BE2C (cell line): ENCODE results near the gene GPC6.

Experiments
- DNase-seq: peaks from one replicate; pipeline ENCODE4 v3.0.0-alpha.2; 2020
- H3K27me3 ChIP-seq: fragments of 250-450 bp; sonication (Bioruptor Pico); 2 replicates; pipeline ENCODE4 v1.5.1; 2020; ENCODE audit warnings: mild to moderate bottlenecking
- H3K36me3 ChIP-seq: fragments of 250-450 bp; sonication (Bioruptor Pico); 2 replicates; pipeline ENCODE4 v1.5.1; 2020; ENCODE audit warnings: mild to moderate bottlenecking
- H3K4me1 ChIP-seq: fragments of 250-450 bp; sonication (Bioruptor Pico); 2 replicates; pipeline ENCODE4 v1.5.1; 2020
- H3K4me3 ChIP-seq: 2 replicates; pipeline ENCODE4 v1.5.1; 2011; ENCODE audit warnings: low read depth, low read length
- H3K9me3 ChIP-seq: fragments of 250-450 bp; sonication (Bioruptor Pico); 2 replicates; pipeline ENCODE4 v1.5.1; 2020
- TF ChIP-seq, protein P1 (sequence below): IDR thresholded peaks from 2 replicates; pipeline ENCODE4 v1.5.1; 2012; ENCODE audit warnings: mild to moderate bottlenecking, low read depth, low read length

Gene GPC6

DNA sequence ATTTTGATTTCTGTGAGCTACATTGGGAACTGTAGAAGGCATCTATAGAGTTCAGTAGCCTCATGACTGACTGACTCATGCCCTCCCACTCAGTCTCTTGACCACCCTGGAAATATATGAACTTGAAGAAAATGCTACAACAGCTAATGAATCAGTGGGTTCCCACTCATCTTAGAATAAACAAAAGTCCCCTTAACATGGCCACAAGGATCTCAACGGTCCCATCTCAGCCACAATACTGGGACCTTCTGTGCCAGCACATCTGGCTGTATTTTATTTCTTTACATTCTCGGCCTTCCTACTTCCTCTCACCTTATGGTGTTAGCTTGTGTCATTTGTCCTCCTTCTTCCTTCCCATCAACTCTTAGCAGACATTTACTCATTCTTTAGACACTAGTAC is 633.1 kb downstream of the GPC6 start:
- Histone ChIP-seq H3K4me3 (no peak overlapping the region), H3K36me3 (no peaks in the 10 kb centered on the region), H3K27me3 (no peaks in the 10 kb centered on the region), H3K4me1 (peaks cover 12% of the 10 kb centered on the region), H3K9me3 (no peaks in the 10 kb centered on the region)
- TF ChIP-seq, protein P1, sequence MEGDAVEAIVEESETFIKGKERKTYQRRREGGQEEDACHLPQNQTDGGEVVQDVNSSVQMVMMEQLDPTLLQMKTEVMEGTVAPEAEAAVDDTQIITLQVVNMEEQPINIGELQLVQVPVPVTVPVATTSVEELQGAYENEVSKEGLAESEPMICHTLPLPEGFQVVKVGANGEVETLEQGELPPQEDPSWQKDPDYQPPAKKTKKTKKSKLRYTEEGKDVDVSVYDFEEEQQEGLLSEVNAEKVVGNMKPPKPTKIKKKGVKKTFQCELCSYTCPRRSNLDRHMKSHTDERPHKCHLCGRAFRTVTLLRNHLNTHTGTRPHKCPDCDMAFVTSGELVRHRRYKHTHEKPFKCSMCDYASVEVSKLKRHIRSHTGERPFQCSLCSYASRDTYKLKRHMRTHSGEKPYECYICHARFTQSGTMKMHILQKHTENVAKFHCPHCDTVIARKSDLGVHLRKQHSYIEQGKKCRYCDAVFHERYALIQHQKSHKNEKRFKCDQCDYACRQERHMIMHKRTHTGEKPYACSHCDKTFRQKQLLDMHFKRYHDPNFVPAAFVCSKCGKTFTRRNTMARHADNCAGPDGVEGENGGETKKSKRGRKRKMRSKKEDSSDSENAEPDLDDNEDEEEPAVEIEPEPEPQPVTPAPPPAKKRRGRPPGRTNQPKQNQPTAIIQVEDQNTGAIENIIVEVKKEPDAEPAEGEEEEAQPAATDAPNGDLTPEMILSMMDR, result no peak
- DNase-seq, result no peak

DNA sequence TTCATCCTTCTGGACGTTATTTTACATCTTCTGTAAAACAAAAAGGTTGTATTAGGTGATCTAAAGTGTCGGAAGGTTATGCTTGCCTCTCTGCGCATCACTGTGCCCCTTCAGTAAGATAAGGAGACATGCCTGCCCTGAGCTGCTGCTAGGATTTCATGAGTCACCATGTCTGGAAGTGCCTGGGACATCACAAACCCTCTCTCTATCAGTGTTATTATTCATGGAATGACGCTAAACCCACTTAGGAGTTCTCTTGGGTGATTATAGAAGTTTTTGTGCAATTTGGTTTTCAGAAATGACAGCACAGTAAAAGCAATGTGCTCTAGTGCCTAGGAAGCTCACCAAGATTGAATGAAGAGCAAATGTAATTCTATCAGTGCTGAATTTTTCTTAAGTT is 635.2 kb downstream of the GPC6 start:
- DNase-seq, result peak; percentile 57
- Histone ChIP-seq H3K4me3 (peak overlapping the region; percentile 24), H3K27me3 (no peaks in the 10 kb centered on the region), H3K36me3 (no peaks in the 10 kb centered on the region), H3K9me3 (no peaks in the 10 kb centered on the region), H3K4me1 (peaks cover 12% of the 10 kb centered on the region)
- TF ChIP-seq, protein P1, result no peak

- peak overlapping the region; percentile 5 for H3K4me3 ChIP-seq
- TF ChIP-seq, protein P1, result no peak
- H3K27me3 ChIP-seq, result no peaks in the 10 kb centered on the region
- no peaks in the 10 kb centered on the region for H3K36me3 ChIP-seq
- H3K9me3 ChIP-seq, result no peaks in the 10 kb centered on the region
- DNase-seq, result no peak
- peaks cover 12% of the 10 kb centered on the region for H3K4me1 ChIP-seq
Observed at GRCh38 chr13:93862259-93862658, 635.7 kb downstream of the GPC6 start.

- Histone ChIP-seq H3K27me3 (no peaks in the 10 kb centered on the region), H3K9me3 (no peaks in the 10 kb centered on the region), H3K36me3 (no peaks in the 10 kb centered on the region), H3K4me1 (peaks cover 12% of the 10 kb centered on the region), H3K4me3 (no peak overlapping the region)
- TF ChIP-seq, protein P1, result no peak
- DNase-seq, result no peak
Observed at GRCh38 chr13:93865235-93865634, 638.6 kb downstream of the GPC6 start.

GRCh38 chr13:93867481-93867880 is 640.9 kb downstream of the GPC6 start:
- no peak for DNase-seq
- no peaks in the 10 kb centered on the region for H3K36me3 ChIP-seq
- TF ChIP-seq, protein P1, result no peak
- no peak overlapping the region for H3K4me3 ChIP-seq
- H3K27me3 ChIP-seq, result no peaks in the 10 kb centered on the region
- H3K9me3 ChIP-seq, result no peaks in the 10 kb centered on the region
- H3K4me1 ChIP-seq, result peaks cover 3% of the 10 kb centered on the region

DNA sequence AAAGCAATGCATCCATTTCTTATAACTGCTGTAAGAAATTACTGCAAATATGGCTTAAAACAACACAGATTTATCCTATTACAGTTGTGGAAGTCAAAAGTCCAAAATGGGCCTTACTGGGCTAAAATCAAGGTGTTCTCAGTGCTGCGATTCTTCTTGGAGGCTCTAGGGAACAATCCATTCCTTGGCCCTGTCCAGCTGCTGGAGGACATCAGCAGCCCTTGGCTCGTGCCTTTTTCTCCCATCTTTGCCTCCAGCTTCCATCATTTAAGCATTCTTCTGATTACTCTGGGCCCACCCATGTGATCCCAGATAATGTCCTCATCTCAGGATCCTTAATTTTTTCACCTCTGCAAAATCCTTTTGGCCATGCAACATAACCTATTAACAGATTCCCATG is 645.8 kb downstream of the GPC6 start:
- Histone ChIP-seq H3K4me3 (no peak overlapping the region), H3K27me3 (no peaks in the 10 kb centered on the region), H3K4me1 (0 out of 2 replicates have a peak, but pooled peaks cover 7% of the 10 kb centered on the region), H3K9me3 (no peaks in the 10 kb centered on the region), H3K36me3 (no peaks in the 10 kb centered on the region)
- no peak for DNase-seq
- TF ChIP-seq, protein P1, result no peak
